ENCODE data around the gene C12orf42.

C12orf42 gene

DNA sequence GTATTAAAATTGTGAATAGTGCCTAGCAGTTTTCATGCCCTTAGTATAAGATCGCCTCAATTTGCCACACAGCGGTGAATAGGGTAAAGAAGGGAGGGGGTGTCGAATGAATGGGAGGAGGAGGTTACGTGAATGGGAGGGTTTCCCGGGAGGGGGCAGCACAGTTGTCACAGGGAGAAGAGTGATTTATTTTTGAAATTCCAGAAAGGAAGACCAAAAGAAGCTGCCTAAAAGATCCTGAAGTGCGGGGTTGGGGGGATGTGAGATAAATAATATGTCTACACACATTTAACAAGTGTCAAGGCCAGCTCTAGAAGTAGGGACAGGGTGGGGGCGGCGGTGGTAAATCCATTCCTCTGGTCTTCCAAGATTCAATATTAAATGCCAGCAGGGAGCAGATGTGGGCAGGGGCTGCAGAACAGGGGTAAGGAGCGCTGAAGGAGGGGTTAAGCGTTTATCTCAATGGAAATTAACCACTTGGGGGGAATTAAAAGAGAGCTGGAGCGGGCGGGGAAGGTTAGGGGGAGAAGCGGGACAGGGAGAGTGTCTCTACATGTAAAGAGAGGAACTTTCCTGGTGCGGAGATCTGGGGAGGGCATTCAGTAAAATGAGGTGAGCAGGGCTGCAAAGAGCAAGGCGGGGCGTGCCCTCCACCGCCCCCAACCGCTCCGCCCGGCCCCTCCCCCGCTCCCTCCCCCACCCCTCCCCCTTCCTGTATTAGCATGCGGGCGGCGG is 867 bp downstream of the C12orf42 start:
- peak overlapping the region; percentile 58; the same call in 1 of the 2 replicates for H3K4me3 ChIP-seq (ENCODE audit: low read length)

DNA sequence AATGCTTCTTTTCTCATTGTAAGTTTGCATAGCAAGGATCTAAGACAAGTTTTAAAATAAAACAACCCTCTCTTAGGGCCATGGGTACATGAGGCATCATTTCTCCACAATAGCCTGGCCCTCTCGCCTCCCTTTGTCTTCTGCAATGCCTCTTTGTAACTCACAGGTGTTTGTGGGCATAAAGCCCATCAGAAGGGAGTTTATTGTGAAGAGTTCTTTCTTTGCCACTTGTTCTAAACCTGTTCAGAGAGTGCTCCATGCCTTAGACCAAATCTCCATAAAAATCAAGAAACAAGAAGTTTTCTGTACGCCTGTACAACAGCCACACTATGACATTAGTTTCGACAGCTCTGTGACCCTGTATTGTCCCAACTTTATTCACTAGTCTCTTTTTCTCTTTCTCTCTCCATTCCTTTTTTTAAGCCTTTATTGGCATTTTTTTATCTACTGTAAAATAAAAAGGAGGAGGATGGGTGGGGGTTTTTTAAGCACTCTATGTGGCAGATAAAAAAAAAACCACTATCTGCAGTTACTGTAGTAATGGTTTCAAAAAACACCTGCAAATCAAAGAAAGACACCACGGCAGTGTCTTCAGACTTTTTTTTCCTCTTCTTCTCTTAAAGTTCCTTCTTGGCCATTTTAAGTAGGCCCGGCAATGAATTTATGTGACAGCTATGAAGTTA is 1.6 kb downstream of the C12orf42 start:
- Histone ChIP-seq H3K9me3 (ENCODE audit: control insufficient read depth, insufficient read depth, low read length) (no peaks in the 10 kb centered on the region), H3K27me3 (ENCODE audit: control insufficient read depth, insufficient read depth, low read length) (peaks cover 2% of the 10 kb centered on the region; the same call in 1 of the 2 replicates), H3K36me3 (ENCODE audit: control insufficient read depth, insufficient read depth, low read length) (no peaks in the 10 kb centered on the region), H3K4me1 (ENCODE audit: control insufficient read depth, insufficient read depth, low read length) (peaks cover 2% of the 10 kb centered on the region; the same call in 1 of the 2 replicates), H3K27ac (ENCODE audit: low read length) (no peak overlapping the region), H3K4me3 (ENCODE audit: low read length) (no peak overlapping the region)
- no peak for DNase-seq (ENCODE audit: low read depth, low spot score)
- WGBS (ENCODE audit: insufficient coverage, insufficient read length), result no CpG with 5 or more reads among the region's 5 CpGs

More for the DNA sequence above, 867 bp downstream of the C12orf42 start:
- DNase-seq (ENCODE audit: low read depth, low spot score), result no peak
- H3K9me3 ChIP-seq (ENCODE audit: control insufficient read depth, insufficient read depth, low read length), result no peaks in the 10 kb centered on the region
- H3K27me3 ChIP-seq (ENCODE audit: control insufficient read depth, insufficient read depth, low read length), result peaks cover 2% of the 10 kb centered on the region; the same call in 1 of the 2 replicates
- H3K27ac ChIP-seq (ENCODE audit: low read length), result no peak overlapping the region
- WGBS (ENCODE audit: insufficient coverage, insufficient read length), result no CpG with 5 or more reads among the region's 24 CpGs
- peaks cover 2% of the 10 kb centered on the region; the same call in 1 of the 2 replicates for H3K4me1 ChIP-seq (ENCODE audit: control insufficient read depth, insufficient read depth, low read length)
- no peaks in the 10 kb centered on the region for H3K36me3 ChIP-seq (ENCODE audit: control insufficient read depth, insufficient read depth, low read length)

DNA sequence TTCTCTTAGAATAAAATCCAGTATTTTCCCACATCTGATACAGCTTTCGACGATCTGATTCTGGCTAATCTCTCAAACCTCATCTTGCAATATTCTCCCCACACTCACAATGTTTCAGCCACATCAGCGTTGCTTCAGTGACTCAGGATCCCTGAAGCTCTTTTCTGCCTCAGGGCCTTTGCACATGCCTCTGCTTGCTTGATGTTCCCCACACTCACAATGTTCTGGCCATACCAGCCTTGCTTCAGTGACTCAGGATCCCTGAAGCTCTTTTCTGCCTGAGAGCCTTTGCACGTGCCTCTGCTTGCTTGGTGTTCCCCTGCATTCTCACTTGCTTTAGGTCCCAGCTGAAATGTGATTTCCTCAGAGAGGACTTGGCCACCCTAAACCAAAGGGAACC is 2.6 kb downstream of the C12orf42 start:
- no CpG with 5 or more reads among the region's 4 CpGs for WGBS (ENCODE audit: insufficient coverage, insufficient read length)

DNA sequence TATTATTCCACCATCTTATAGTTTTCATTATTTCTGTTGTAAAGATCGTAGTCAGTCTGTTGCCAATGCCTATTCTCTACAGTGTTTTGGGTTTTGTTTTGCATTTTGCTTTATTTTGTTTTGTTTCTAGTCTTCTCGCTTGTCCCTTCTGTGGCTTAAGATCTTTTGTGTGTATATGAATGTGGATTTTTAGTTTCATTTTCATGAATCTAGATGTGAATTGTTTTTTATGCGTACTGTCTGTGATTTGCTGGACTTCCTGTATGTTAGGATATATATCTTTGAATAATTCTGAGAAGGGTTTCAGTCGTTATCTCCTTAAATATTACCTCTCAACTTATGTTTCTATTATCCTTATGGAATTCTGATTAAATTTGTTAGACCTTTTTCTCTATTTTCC is 13.4 kb downstream of the C12orf42 start:
- no peak overlapping the region for H3K27ac ChIP-seq (ENCODE audit: low read length)
- H3K4me1 ChIP-seq (ENCODE audit: control insufficient read depth, insufficient read depth, low read length), result no peaks in the 10 kb centered on the region
- H3K9me3 ChIP-seq (ENCODE audit: control insufficient read depth, insufficient read depth, low read length), result no peaks in the 10 kb centered on the region
- H3K36me3 ChIP-seq (ENCODE audit: control insufficient read depth, insufficient read depth, low read length), result no peaks in the 10 kb centered on the region
- no peak for DNase-seq (ENCODE audit: low read depth, low spot score)
- H3K27me3 ChIP-seq (ENCODE audit: control insufficient read depth, insufficient read depth, low read length), result no peaks in the 10 kb centered on the region
- H3K4me3 ChIP-seq (ENCODE audit: low read length), result no peak overlapping the region
- 100% methylated on average over 1 of the region's 4 CpGs for WGBS (ENCODE audit: insufficient coverage, insufficient read length)

More for the DNA sequence above, 2.6 kb downstream of the C12orf42 start:
- Histone ChIP-seq H3K9me3 (ENCODE audit: control insufficient read depth, insufficient read depth, low read length) (no peaks in the 10 kb centered on the region), H3K36me3 (ENCODE audit: control insufficient read depth, insufficient read depth, low read length) (no peaks in the 10 kb centered on the region), H3K27me3 (ENCODE audit: control insufficient read depth, insufficient read depth, low read length) (peaks cover 2% of the 10 kb centered on the region; the same call in 1 of the 2 replicates), H3K4me1 (ENCODE audit: control insufficient read depth, insufficient read depth, low read length) (peaks cover 2% of the 10 kb centered on the region; the same call in 1 of the 2 replicates), H3K4me3 (ENCODE audit: low read length) (no peak overlapping the region), H3K27ac (ENCODE audit: low read length) (no peak overlapping the region)
- DNase-seq (ENCODE audit: low read depth, low spot score), result no peak

DNA sequence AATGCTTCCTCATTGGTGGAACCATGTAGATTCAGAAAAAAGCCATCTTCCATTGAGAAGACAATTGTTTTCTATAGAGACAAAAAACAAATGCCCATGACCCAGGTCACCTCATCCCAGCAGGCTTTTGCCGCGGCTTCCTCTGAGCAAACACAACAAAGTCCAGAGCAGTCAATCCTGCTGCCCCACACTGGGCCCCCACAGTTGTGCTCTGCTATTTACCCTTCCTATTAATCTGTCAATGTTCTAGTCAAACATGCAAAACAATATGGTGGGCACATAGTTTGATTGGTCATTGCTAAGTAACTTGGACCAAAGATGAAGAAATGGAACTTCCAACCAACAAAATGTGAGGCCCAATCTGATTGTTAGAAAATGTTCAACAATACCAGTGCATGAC is 20.7 kb downstream of the C12orf42 start:
- no peak overlapping the region for H3K27ac ChIP-seq (ENCODE audit: low read length)
- no peaks in the 10 kb centered on the region for H3K9me3 ChIP-seq (ENCODE audit: control insufficient read depth, insufficient read depth, low read length)
- H3K4me3 ChIP-seq (ENCODE audit: low read length), result no peak overlapping the region
- DNase-seq (ENCODE audit: low read depth, low spot score), result no peak
- no peaks in the 10 kb centered on the region for H3K36me3 ChIP-seq (ENCODE audit: control insufficient read depth, insufficient read depth, low read length)
- no peaks in the 10 kb centered on the region for H3K27me3 ChIP-seq (ENCODE audit: control insufficient read depth, insufficient read depth, low read length)
- H3K4me1 ChIP-seq (ENCODE audit: control insufficient read depth, insufficient read depth, low read length), result no peaks in the 10 kb centered on the region
- WGBS (ENCODE audit: insufficient coverage, insufficient read length), result no CpG with 5 or more reads among the region's 2 CpGs

DNA sequence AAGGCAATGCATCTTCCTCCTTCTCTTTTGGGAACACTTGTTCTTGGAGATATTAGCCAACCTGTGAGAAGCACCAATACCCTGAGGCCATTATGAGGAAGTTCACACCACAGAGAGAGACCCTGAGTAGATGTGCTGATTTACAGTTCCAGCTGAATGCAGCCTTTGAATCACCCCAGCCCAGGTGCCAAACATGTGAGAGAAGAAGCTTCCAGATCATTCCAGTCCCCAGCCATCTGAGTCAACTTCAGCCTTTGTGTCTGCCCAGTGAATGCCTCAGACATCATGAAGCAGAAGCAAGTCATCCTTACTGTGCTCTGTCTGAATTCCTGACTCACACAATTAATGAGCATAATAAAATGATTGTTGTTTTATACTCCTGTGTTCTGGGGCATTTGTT is 25.1 kb downstream of the C12orf42 start:
- Histone ChIP-seq H3K4me3 (ENCODE audit: low read length) (no peak overlapping the region), H3K27ac (ENCODE audit: low read length) (no peak overlapping the region), H3K27me3 (ENCODE audit: control insufficient read depth, insufficient read depth, low read length) (no peaks in the 10 kb centered on the region), H3K4me1 (ENCODE audit: control insufficient read depth, insufficient read depth, low read length) (peaks cover 2% of the 10 kb centered on the region; the same call in 1 of the 2 replicates), H3K9me3 (ENCODE audit: control insufficient read depth, insufficient read depth, low read length) (no peaks in the 10 kb centered on the region), H3K36me3 (ENCODE audit: control insufficient read depth, insufficient read depth, low read length) (no peaks in the 10 kb centered on the region)
- no peak for DNase-seq (ENCODE audit: low read depth, low spot score)

DNA sequence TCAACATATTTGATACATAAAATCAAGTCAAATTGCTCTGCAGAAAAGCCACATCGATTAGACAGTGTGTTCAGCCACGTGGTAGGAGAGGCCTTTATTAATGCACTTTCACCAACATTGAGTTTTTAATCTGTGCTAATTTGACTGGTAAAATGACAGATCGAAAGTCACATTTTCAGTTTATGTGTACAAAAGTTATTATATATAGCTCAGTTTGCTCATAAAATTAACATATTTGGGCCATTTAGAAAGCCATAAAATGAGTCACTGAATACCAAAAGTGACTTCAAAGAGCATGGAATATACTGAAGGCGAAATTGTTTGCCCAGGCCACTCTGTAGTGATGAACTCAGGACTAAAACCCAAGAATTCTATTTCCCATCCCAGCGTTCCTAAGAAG is 26.0 kb downstream of the C12orf42 start:
- Histone ChIP-seq H3K27me3 (ENCODE audit: control insufficient read depth, insufficient read depth, low read length) (no peaks in the 10 kb centered on the region), H3K27ac (ENCODE audit: low read length) (no peak overlapping the region), H3K9me3 (ENCODE audit: control insufficient read depth, insufficient read depth, low read length) (no peaks in the 10 kb centered on the region), H3K4me1 (ENCODE audit: control insufficient read depth, insufficient read depth, low read length) (peaks cover 2% of the 10 kb centered on the region; the same call in 1 of the 2 replicates), H3K36me3 (ENCODE audit: control insufficient read depth, insufficient read depth, low read length) (no peaks in the 10 kb centered on the region), H3K4me3 (ENCODE audit: low read length) (no peak overlapping the region)
- no peak for DNase-seq (ENCODE audit: low read depth, low spot score)
- no CpG with 5 or more reads among the region's 5 CpGs for WGBS (ENCODE audit: insufficient coverage, insufficient read length)

DNA sequence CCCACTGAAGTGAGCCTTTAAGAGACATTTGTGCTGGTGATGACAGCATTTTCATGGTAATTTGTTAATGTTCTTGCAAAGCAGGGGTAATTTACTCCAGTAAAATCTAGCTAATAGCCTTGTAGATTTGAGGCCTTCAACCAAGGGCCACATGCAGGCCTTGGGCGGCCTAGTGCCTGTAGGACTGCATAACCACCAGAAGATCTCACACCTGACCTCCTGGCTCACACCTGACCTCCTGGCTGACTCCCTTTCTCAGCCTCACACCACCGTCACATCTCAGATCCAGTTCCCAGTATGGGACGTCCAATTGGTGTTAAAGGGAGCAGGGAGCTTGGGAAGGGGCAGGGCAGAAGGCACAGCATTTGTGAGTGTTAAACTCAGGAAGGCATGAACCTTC is 26.9 kb downstream of the C12orf42 start:
- Histone ChIP-seq H3K27me3 (ENCODE audit: control insufficient read depth, insufficient read depth, low read length) (no peaks in the 10 kb centered on the region), H3K4me1 (ENCODE audit: control insufficient read depth, insufficient read depth, low read length) (peaks cover 2% of the 10 kb centered on the region; the same call in 1 of the 2 replicates), H3K27ac (ENCODE audit: low read length) (no peak overlapping the region), H3K9me3 (ENCODE audit: control insufficient read depth, insufficient read depth, low read length) (no peaks in the 10 kb centered on the region), H3K4me3 (ENCODE audit: low read length) (no peak overlapping the region), H3K36me3 (ENCODE audit: control insufficient read depth, insufficient read depth, low read length) (no peaks in the 10 kb centered on the region)
- WGBS (ENCODE audit: insufficient coverage, insufficient read length), result no CpG with 5 or more reads among the region's 3 CpGs
- DNase-seq (ENCODE audit: low read depth, low spot score), result no peak

DNA sequence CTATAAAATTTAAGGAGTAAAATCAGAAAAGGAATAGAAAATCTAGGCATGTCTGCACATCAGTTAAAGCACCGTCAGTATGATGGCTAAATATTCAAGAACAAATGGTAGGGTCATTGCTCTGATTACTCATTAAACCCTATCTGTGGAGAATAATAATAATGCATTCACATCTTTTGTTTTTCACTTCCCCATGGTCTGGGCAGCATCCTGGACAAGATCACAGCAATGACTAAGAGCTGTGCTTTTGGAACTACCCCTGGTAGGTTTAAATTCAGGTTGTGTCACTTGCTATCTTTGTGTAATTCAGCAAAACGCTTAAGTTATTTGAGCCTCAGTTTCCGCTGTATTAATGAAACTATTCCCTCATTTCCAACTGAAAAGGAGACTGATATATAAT is 33.1 kb downstream of the C12orf42 start:
- H3K36me3 ChIP-seq (ENCODE audit: control insufficient read depth, insufficient read depth, low read length), result no peaks in the 10 kb centered on the region
- no peak overlapping the region for H3K4me3 ChIP-seq (ENCODE audit: low read length)
- no CpG with 5 or more reads among the region's 3 CpGs for WGBS (ENCODE audit: insufficient coverage, insufficient read length)
- H3K4me1 ChIP-seq (ENCODE audit: control insufficient read depth, insufficient read depth, low read length), result no peaks in the 10 kb centered on the region
- no peaks in the 10 kb centered on the region for H3K9me3 ChIP-seq (ENCODE audit: control insufficient read depth, insufficient read depth, low read length)
- H3K27ac ChIP-seq (ENCODE audit: low read length), result no peak overlapping the region
- no peak for DNase-seq (ENCODE audit: low read depth, low spot score)
- no peaks in the 10 kb centered on the region for H3K27me3 ChIP-seq (ENCODE audit: control insufficient read depth, insufficient read depth, low read length)

DNA sequence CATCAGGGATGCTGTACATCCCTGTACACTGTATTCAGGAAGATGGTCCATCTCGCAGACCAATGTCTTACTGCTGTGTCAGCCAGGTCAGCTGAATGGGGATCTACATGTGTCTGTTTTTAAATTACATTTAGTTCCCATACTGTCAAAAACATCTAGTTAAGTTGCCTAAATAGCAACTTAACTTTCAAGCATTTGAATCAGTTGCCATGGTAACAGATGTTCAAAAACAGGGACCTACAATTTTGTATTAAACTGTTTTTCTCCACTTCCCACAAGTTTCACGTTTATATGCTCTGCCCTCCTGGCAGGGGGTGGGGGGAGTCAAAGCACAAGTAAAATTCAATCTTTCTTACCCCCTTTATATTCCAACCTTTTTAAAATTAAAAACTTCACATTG is 38.3 kb downstream of the C12orf42 start:
- DNase-seq (ENCODE audit: low read depth, low spot score), result no peak
- no peak overlapping the region for H3K27ac ChIP-seq (ENCODE audit: low read length)
- H3K4me1 ChIP-seq (ENCODE audit: control insufficient read depth, insufficient read depth, low read length), result no peaks in the 10 kb centered on the region
- no peaks in the 10 kb centered on the region for H3K36me3 ChIP-seq (ENCODE audit: control insufficient read depth, insufficient read depth, low read length)
- H3K4me3 ChIP-seq (ENCODE audit: low read length), result no peak overlapping the region
- WGBS (ENCODE audit: insufficient coverage, insufficient read length), result no CpG with 5 or more reads among the region's 2 CpGs
- H3K9me3 ChIP-seq (ENCODE audit: control insufficient read depth, insufficient read depth, low read length), result no peaks in the 10 kb centered on the region
- no peaks in the 10 kb centered on the region for H3K27me3 ChIP-seq (ENCODE audit: control insufficient read depth, insufficient read depth, low read length)

Measured in iPS DF 6.9 (cell line).